Anterior cingulate cortex (tissue), 58 donors: Measurements from ENCODE around the gene ZC3HAV1L.
"Not testable (repeated sequence)": the region's sequence is repeated elsewhere in the genome, so short reads cannot be mapped to it uniquely, and the experiment has no call there.

Source experiments
- DNase-seq, 58 donors: peaks; one replicate each; lab custom pipeline; 2025; lab: John Stamatoyannopoulos, UW

The ZC3HAV1L gene

DNA sequence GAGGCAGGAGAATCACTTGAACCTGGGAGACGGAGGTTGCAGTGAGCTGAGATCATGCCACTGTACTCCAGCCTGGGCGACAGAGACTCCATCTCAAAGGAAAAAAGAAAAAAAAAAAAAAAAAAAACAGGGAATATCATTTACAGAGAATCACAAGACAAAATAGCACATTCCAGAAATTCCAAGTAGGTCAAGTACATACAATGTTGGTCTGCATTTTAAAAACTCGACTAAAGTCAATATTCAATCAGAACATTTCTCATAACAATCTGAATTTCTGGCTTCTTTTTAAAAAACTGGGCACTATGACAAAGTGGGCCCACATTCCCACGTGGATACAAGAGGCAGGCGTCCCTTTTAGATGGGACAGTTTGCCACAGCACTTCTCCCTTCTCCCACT, 12.8 kb downstream of the ZC3HAV1L start:
- DNase-seq = no peak

DNA sequence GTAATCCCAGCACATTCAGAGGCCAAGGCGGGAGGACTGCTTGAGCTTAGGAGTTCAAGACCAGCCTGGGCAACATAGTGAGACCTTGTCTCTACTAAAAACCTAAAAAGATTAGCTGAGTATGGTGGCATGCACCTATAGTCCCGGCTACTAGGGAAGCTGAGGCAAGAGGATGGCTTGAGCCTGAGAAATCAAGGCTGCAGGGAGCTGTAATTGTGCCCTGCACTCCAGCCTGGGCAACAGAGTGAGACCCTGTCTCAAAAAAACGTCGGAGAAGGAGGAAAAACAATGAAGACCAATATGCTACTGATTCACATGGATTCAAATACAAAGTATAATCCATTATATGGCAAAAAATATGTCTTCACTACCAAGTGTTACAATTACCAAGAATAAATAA, 13.6 kb downstream of the ZC3HAV1L start:
- DNase-seq = no peak

DNA sequence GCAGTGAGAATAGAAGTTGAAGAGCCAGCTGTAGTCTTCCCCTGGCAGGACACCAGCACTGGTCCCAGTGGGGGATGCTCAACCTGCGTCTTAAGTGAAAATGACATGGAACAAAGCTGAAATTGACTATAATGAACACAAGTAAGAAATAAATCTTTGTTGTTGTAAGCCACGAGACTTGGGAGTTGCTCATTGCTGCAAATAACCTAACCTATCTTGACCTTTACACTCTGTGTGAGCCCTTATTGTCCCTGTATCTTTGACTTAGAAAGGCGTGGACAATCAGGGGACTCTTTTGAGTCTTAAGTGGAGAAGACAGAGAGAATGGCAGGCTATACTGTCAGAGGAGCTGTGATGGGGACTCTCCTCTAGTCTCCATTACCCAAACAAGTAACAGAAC, 16.9 kb downstream of the ZC3HAV1L start:
- no peak for DNase-seq

DNA sequence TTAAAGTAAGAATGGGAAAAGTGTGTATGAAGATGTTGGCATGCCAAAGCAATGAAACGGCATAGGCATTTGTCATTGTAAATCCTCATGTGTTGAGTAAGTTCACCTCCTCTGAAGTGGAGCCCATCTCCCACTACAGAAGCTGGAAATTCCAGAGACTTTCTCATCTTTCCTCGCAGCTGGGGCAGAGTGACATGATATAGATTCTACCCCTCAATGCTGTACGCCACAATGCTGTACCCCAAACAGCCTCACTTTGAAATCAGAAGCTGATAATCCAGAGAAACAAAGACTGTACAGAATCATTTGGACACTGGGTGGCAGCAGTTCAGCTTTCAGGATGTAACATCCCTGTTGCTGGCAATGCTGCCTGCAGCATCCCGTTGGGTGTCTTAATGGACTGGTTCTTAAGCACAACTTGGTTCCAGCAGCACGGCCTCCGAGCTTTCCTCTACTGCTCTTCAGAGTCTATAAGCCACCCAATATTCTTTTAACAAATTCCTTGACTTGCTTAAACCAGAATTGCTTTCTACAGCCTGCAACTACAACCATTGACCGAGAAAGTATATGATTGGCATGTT, 18.8 kb downstream of the ZC3HAV1L start:
- DNase-seq = peak in 45 of 58 donors; percentile 3 to 69 (median 31)

DNA sequence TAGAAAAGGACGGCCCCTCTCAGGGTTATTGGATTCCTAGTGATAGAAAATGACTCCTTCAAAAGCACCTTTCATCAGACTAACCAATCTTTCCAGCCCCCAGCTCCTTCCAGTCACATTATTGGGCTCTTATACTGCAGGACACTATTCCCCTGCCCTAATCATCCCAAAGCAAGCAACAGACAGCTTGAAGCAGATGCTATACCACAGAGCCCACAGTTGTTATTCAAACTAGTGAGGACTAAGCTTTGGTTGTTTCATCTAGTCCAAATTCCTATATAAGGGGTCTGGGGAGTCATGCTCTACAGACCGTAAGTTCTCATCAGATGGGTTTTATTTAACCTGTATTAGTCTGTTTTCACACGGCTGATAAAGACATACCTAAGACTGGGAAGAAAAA, 24.5 kb downstream of the ZC3HAV1L start:
- DNase-seq = no peak

DNA sequence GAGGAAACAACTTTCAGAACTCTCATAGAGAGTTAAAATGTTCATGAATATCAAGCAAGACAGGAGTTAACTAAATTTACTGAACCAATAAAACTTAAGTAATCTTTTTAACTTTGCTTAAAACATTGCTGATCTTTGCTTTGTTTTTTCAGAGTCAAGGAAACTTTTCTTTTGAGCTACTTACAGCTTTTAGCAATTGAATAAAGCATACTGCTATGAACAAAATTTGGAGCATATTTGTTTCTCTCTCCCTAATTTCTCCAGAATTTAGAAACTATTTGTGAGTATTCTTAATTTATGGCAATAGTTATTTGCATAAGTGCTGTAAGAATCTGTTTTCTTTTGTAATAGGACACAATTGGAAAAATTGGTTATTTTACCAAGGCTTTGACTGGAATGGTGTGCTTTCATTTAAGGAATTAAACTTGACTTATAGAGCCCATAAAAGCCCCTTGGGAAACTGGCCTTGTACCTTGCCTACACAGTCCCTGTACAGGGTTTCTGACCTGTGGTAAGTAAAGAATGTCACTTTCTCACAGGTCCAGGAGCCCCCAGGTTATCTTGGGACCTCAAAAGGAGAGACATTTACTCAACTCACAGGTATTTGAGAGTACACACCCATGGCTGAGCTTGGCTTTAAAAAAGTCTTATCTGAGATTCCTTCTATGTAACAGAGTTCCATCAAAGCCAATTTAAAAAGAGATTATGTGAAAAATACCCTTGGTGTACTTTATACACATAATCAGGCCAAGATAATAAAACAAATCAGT, 31.3 kb downstream of the ZC3HAV1L start:
- DNase-seq = no peak

DNA sequence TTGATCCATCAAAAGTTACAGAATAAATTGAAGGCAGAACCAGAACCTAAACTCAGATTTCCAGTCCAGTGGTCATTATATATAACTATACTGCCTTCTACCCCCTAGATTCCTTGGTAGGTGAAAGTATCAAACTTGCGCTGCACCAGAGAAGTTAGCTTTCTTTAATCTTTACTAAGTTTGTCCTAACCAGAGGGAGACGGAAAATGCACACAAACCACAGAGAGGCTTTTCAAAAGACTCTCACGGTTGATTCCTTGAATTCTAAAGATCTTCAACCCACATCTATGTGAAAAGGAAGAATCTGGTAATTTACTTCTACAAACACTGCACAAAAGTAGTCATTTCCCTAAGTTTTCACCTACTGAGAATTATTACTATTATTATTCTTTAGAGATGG, 36.4 kb downstream of the ZC3HAV1L start:
- no peak for DNase-seq

DNA sequence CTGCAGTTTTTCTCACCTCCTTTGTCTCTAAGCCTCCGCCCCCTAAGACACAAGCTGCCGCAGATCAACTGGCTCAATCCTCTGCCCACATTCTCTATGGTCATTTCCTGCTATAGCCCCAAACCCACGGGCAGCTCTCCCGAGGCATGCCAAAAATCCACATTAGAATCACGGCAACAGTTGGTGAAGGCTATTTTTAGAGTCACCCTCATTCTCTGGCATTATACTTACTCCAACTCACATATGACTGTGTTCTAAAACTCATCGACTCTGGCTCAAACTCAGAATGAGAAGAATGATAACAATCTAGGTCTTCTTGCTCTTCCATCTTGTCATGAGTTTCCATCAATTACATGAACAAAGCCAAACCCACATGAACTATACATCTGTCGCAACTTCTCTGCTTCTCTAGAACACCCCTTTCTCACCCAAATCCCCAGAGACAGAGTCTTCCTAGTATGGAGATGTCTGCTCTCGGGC, 43.8 kb downstream of the ZC3HAV1L start:
- peak in 16 of 58 donors; percentile 11 to 76 (median 38) for DNase-seq

DNA sequence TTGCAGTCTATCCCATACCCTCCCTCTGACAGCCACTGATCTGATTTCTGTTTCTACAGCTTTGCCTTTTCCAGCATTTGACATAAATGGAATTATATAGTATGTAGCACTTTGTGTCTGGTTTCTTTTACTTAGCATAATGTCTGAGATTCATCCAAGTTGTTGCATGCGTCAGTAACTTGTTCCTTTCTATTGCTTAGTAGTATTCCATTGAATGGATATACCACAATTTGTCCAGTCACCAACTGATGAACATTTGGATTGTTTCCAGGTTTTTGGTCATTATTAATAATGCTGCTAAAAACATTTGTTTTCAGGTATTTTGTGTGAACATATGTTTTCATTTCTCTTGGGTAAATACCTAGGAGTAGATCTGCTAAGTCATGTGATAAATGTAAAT, 48.2 kb downstream of the ZC3HAV1L start:
- DNase-seq = no peak

DNA sequence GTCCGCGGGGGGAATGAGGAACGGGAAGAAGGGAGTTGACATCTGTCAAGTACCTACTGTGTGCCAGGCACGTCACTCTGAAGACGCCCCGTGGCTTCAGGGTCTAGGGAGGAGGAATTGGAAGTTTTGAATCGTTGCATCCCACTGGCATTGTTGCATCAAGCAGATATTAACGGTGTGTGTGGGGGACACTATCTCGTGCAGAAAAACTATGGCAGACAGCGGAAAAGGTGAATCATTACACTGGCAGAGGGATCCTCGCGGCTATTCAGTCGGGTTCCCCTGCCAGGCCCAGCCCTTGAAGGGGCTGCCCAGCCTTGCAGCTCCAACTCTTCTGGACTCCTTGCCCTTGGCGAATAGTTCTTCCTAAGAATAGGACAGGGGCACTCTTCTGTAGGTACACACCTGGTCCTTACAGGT, 53.6 kb downstream of the ZC3HAV1L start:
- DNase-seq = no peak

DNA sequence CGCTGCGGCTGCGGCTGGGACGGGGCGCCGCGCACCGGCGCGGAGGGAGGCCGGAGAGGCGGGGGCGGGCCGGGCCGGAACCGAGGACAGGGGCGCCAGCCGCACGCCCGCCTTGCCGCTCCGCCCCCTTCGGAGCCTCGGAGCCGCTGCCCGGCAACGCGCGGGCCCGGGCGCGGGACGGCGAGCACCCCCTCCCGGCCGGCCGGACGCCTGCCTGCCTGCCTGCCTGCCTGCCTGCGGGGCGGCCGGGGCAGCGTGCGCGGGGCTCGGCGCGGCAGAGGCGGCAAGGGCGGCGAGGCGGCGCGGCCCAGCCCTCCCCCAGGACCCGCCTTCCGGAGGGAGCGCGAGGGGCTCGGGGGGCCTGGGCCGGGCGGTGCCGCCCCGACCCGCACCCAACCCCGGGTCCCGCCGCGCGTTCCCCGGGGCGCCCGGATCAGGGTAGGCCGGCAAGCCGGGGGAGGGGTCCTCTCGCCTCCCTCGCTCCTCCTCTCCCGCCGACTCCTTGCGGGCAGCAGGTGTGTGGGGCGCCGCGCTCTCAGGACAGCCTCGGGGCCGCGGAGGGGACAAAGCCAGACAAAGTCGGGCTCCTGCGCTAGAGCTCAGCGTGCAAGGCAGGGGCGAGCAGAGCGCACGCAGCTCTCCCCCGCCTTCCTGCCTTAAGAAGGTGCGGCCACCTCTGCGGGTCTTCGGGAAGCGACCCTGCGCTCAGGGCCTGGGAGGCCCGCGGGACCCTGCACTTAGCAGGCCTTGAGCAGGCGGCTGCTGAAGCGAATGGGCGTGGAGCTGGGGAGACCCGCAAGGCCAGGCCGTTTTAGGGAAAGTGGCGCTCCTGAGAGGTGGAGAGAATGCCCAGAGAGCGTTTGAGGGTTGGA, 54.3 kb downstream of the ZC3HAV1L start, which contains the start of gene KIAA1549:
KIAA1549 (minus strand) TSS at position 58 of the 872 bp plus-strand sequence. CDS start 120 bp downstream, outside the sequence.
- DNase-seq = peak in 23 of 58 donors; percentile 16 to 52 (median 38)

DNA sequence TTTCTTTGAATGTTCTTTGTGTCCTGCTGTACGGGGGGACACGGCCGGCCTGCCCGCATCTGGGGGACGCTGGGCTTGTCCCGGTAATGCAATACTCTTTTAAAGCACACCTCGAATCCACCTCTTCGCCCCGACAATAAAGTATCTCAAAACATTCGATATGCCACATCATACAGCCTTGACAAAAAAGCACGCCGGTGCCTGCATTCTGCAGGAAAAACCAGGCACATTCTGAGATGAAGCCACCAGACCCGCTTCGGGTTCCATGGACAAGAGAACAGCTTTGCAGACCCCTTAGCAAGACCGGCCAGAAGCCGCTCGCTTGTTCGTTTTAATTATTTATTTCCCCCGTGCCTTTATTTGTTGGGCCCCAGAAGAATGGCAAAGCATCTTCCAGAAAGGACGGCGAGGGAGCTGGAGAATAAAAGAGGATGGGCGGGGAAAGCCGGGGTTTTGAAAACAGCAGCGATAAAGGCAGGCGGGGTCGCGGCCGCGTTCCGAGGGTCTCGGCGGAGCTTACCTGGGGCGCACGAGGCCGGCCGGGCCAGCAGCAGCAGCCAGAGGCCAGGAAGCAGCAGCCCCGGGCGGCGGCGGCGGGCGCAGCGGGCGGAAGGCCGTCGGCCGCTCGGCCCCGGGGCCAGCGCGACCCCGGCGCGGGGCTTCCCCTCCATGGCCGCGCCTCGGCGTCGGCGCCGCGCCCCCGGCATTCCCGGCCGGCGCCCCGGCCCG, 55.1 kb downstream of the ZC3HAV1L start:
- peak in 3 of 58 donors; percentile 1 to 40 (median 16) for DNase-seq

DNA sequence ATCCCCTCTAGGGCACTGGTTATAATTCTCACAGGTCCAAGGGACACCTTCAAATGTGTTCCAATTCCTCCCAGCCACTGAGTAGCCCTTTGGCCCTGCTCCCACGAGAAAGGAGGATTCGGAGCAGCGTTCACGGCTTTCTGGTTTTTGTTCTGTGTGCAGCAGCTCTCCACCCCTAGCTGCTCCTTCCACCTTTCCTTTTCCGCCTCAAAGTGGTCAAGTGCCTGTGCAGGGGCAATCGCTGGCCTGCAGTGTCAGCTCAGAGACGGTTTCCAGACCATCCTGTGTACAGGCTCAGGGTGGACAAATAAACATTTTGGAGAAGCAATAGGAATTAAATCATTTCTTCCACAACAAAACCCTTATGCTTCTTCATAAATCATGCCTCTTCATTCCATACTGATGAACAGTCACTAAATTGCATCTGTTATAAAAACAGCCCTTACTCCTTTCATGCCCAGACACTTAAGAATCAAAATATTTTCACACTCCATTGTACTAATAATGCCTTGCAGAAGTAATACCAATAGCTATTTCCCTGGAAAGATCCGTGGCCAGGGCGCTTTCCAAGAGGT, 55.8 kb downstream of the ZC3HAV1L start:
- no peak for DNase-seq

DNA sequence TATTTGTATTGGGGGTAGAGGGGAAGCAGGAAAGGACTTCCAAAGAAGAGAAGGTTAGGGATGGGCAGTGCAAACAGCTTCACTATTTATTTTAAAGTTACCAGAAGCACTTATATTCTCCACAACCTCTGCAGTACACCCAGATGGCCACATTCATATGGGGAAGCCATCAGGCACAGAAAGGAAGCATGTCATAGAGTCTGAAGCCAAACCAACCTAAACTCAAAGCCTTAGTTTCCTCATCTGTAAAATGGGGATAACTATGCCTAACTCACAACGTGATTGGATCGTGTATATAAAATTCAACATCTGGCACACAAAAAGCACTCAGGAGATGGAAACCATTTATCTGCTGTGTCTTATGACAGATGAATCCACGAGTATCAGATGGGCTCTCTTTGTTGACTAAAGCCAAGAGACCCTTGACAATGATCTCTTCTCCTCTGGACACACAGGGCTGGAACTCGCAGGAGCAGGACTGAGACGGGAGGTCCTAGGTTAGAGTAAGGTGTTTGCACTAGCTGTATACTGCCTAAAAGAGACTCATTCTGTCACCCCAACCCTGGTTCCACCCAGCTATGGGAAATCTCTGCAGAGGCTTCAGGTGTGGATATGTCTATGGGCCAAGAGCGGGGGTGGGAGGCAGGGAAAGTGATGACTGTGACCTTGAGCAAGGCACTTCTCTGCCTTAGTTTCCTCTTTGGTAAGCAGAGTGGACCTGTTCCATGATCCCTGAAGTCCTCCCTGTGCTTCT, 56.4 kb downstream of the ZC3HAV1L start:
- DNase-seq = no peak

DNA sequence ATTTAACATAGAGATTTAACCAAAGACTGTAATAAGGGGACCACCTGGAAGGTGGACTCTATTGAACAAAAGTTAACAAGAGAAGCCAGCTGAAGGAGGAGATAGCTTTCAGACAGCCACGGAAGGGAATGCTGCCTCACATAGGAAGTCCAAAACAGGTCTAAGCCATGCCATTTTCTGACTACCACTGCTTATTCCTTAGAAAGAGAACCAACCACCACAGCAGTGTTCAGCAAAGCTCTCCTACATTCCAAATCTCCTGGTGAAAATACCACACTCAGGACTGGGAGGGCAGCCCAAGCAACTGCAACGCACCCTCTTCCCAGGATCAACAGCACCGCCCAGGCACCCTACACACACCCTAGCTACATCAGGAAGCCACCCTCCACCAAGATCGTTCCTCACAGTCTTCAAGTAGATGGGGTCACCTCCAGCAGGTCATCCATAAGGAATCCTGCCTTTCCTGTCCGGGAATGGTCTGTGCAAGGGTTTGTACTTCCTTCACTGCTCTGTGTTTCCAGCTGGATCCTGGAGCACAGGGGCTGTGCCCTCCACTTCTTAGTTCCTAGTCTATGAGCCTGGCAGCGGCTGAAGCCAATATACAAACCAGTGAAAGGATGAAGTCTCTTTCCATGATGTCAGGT, 57.2 kb downstream of the ZC3HAV1L start:
- DNase-seq = no peak

DNA sequence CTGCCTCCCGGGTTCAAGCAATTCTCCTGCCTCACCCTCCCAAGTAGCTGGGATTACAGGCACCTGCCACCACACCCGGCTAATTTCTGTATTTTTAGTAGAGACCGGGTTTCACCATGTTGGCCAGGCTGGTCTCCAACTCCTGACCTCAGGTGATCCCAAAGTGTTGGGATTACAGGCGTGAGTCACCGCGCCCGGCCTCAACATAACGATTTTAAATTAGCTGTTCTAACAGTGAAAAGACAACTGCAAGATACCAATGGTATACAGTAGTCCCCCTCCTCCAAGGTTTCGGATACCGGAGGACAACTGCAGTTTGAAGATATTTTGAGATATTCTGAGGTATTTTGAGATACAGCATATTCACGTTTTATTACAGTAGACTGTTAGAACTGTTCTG, 59.7 kb downstream of the ZC3HAV1L start:
- DNase-seq = not testable (repeated sequence)
